ENCODE measurements around the gene TLE4. TPM values are rescaled to one million over a fixed set of nuclear protein-coding genes. Genes with fewer than 3 reads are reported as not detected.

Gene TLE4
- total and polyA plus RNA-seq, 2 of the 4 experiments (the other 2 are of a cell fraction): 68.0 to 78.1 TPM

GRCh38 chr9:79629721-79630120 is 58.0 kb downstream of the TLE4 start (continued):
- no peak for TF ChIP-seq FOS (IDR thresholded peaks at IDR 0.05; ENCODE audit: low read depth, low read length)
- no peak for TF ChIP-seq CTCF (conservative IDR thresholded peaks at IDR 0.05; ENCODE audit: low read depth, low read length)
- no peak for TF ChIP-seq SMC3 (IDR thresholded peaks at IDR 0.05; ENCODE audit: low read depth, low read length)
- no peak for TF ChIP-seq MAFK (IDR thresholded peaks at IDR 0.05; ENCODE audit: low read depth, low read length)
- TF ChIP-seq RFX5 (IDR thresholded peaks at IDR 0.05; ENCODE audit: low read depth, low read length): no peak

Data from IMR-90 (cell line).